SK-N-SH (cell line): ENCODE results near the gene RANGAP1. TPM values are rescaled to one million over a fixed set of nuclear protein-coding genes. Genes with fewer than 3 reads are reported as not detected.

ENCODE experiments used
- CTCF ChIA-PET: fragments of 300-600, 350-600 bp; formaldehyde crosslinking; extraction: SDS; loops from one replicate; lab custom pipeline; 2021; lab: Yijun Ruan, JAX
- POLR2A ChIA-PET: fragments of 350-600 bp; sonication (Branson Sonifier 250); formaldehyde crosslinking; extraction: SDS; loops from one replicate; lab custom pipeline; 2020; ENCODE audit warnings: antibody characterized with exemption, inconsistent platforms; lab: Yijun Ruan, JAX
- DNase-seq: peaks from one replicate; pipeline ENCODE4 v3.0.0; 2012
- H2AFZ ChIP-seq: fragments of 200-600 bp; sonication (generic); 2 replicates; pipeline ENCODE4 v1.8.1; 2016; ENCODE audit warnings: antibody characterized with exemption, mild to moderate bottlenecking, low read depth
- H3F3A ChIP-seq: fragments of 200-600 bp; sonication (generic); replicated peaks from 2 replicates; pipeline ENCODE3; 2016; ENCODE audit warnings: antibody characterized with exemption, mild to moderate bottlenecking; ENCODE audit not compliant: insufficient read depth
- H3K27ac ChIP-seq, 2 experiments: fragments of 200-500 bp in 1 of 2; fragments of 200-600 bp in 1 of 2; sonication (Bioruptor generic) in 1 of 2; sonication (generic), shearing (Covaris generic) in 1 of 2; 2 replicates each; pipeline versions ENCODE4 v1.5.1 to v1.6.1; 2014 to 2016; ENCODE audit warnings: low read depth in 2 of 2, inconsistent platforms in 1 of 2, low read length in 1 of 2, mild to moderate bottlenecking in 1 of 2, mixed read lengths in 1 of 2
- H3K27me3 ChIP-seq: fragments of 200-600 bp; sonication (generic), shearing (Covaris generic); 2 replicates; pipeline ENCODE4 v1.6.1; 2016; ENCODE audit warnings: mixed run types; ENCODE audit not compliant: insufficient read depth
- H3K36me3 ChIP-seq, 2 experiments: fragments of 200-500 bp in 1 of 2; fragments of 200-600 bp in 1 of 2; sonication (Bioruptor generic) in 1 of 2; sonication (generic) in 1 of 2; replicated peaks in 1 of 2; 2 replicates each; pipeline versions ENCODE3 to v1.5.1; 2014 to 2016; ENCODE audit warnings: low read length in 1 of 2, mild to moderate bottlenecking in 1 of 2; ENCODE audit not compliant: insufficient read depth in 2 of 2, control insufficient read depth in 1 of 2
- H3K4me1 ChIP-seq, 2 experiments: fragments of 200-500 bp in 1 of 2; fragments of 200-600 bp in 1 of 2; sonication (Bioruptor generic) in 1 of 2; sonication (generic), shearing (Covaris generic) in 1 of 2; 2 replicates each; pipeline versions ENCODE4 v1.5.1 to v1.6.1; 2014 to 2016; ENCODE audit warnings: low read depth in 1 of 2, low read length in 1 of 2, mixed run types in 1 of 2; ENCODE audit not compliant: insufficient read depth in 2 of 2, control insufficient read depth in 1 of 2
- H3K4me2 ChIP-seq: fragments of 200-600 bp; sonication (generic), shearing (Covaris generic); 2 replicates; pipeline ENCODE4 v1.6.1; 2017; ENCODE audit warnings: mixed run types
- H3K4me3 ChIP-seq, 2 experiments: fragments of 200-500 bp in 1 of 2; fragments of 200-600 bp in 1 of 2; sonication (Bioruptor generic) in 1 of 2; sonication (generic), shearing (Covaris generic) in 1 of 2; 2 replicates each; pipeline versions ENCODE4 v1.5.1 to v1.8.1; 2014 to 2016; ENCODE audit warnings: low read depth in 2 of 2, inconsistent platforms in 1 of 2, low read length in 1 of 2, mild to moderate bottlenecking in 1 of 2, mixed read lengths in 1 of 2, moderate library complexity in 1 of 2
- H3K79me2 ChIP-seq: fragments of 200-600 bp; sonication (generic); 2 replicates; pipeline ENCODE4 v1.8.1; 2017; ENCODE audit warnings: mild to moderate bottlenecking; ENCODE audit not compliant: insufficient read depth
- H3K9ac ChIP-seq: fragments of 200-600 bp; sonication (generic); 2 replicates; pipeline ENCODE4 v1.6.1; 2017; ENCODE audit warnings: mixed run types
- H3K9me2 ChIP-seq: fragments of 200-600 bp; sonication (generic); 2 replicates; pipeline ENCODE4 v1.6.1; 2017; ENCODE audit warnings: mixed run types
- H3K9me3 ChIP-seq: fragments of 200-600 bp; sonication (generic); 2 replicates; pipeline ENCODE4 v1.6.1; 2017; ENCODE audit warnings: mixed run types, mild to moderate bottlenecking, moderate library complexity
- H4K20me1 ChIP-seq: fragments of 200-600 bp; sonication (generic); 2 replicates; pipeline ENCODE4 v1.6.1; 2017; ENCODE audit warnings: mild to moderate bottlenecking, mixed run types; ENCODE audit not compliant: insufficient read depth
- CHD2 ChIP-seq: fragments of 150-350 bp; IDR thresholded peaks from 2 replicates; pipeline ENCODE4 v1.6.1; 2018; ENCODE audit warnings: low read length; ENCODE audit not compliant: partially characterized antibody
- FOXJ3 ChIP-seq: sonication (generic); formaldehyde crosslinking; IDR thresholded peaks from 2 replicates; pipeline ENCODE4 v1.5.1; 2020; ENCODE audit warnings: mild to moderate bottlenecking, missing genetic modification reagents
- GABPA ChIP-seq: IDR thresholded peaks from 2 replicates; pipeline ENCODE4 v1.4.0; 2012; ENCODE audit warnings: low read depth, mild to moderate bottlenecking
- GATA2 ChIP-seq: sonication (generic); formaldehyde crosslinking; IDR thresholded peaks from 2 replicates; pipeline ENCODE4 v1.5.0; 2020; ENCODE audit warnings: mild to moderate bottlenecking, missing genetic modification reagents
- JUND ChIP-seq: IDR thresholded peaks from 2 replicates; pipeline ENCODE4 v1.4.0; 2012
- NFIC ChIP-seq: IDR thresholded peaks from 2 replicates; pipeline ENCODE4 v1.4.0; 2012; ENCODE audit warnings: borderline replicate concordance
- NRF1 ChIP-seq: IDR thresholded peaks from 2 replicates; pipeline ENCODE4 v1.6.1; 2012; ENCODE audit warnings: low read depth, mild to moderate bottlenecking, low read length
- POLR2AphosphoS5 ChIP-seq: IDR thresholded peaks from 2 replicates; pipeline ENCODE4 v1.6.1; 2012; ENCODE audit warnings: low read depth, low read length
- RAD21 ChIP-seq: IDR thresholded peaks from 2 replicates; pipeline ENCODE4 v1.6.1; 2012; ENCODE audit warnings: mild to moderate bottlenecking, low read length
- TEAD4 ChIP-seq: IDR thresholded peaks from 2 replicates; pipeline ENCODE4 v1.4.0; 2012; ENCODE audit warnings: mild to moderate bottlenecking, borderline replicate concordance; ENCODE audit not compliant: insufficient read depth
- YY1 ChIP-seq: IDR thresholded peaks from 2 replicates; pipeline ENCODE4 v1.4.0; 2012; ENCODE audit warnings: low read depth, mild to moderate bottlenecking
- WGBS: methylation state at CpG from one replicate; pipeline ENCODE4 v1.1.6; 2017; ENCODE audit warnings: low lambda C conversion rate; 5-methylcytosine and 5-hydroxymethylcytosine counted together
- polyA plus RNA-seq, 3 experiments: library from polyadenylated mRNA; depleted of rRNA; stranded (reverse); fragments of >200 nt; gene quantifications; 2 replicates each; pipeline ENCODE4 v1.2.3, GENCODE V29; 2012
- TF ChIP-seq, protein P1 (sequence below): IDR thresholded peaks from 2 replicates; pipeline ENCODE4 v1.4.0; 2012; ENCODE audit warnings: low read depth, borderline replicate concordance
- TF ChIP-seq, protein P2 (sequence below): fragments of 200-600 bp; sonication (generic); IDR thresholded peaks from 2 replicates; pipeline ENCODE4 v1.6.1; 2017; ENCODE audit warnings: antibody characterized with exemption, mild to moderate bottlenecking, moderate library complexity
- TF ChIP-seq, protein P3 (sequence below): fragments of 150-350 bp; IDR thresholded peaks from 2 replicates; pipeline ENCODE4 v1.6.1; 2017; ENCODE audit warnings: antibody characterized with exemption, low read length, low read depth, borderline replicate concordance

The RANGAP1 gene
- polyA plus RNA-seq, 1 of the 3 experiments (the other 2 are of a cell fraction): 67.1 TPM

DNA sequence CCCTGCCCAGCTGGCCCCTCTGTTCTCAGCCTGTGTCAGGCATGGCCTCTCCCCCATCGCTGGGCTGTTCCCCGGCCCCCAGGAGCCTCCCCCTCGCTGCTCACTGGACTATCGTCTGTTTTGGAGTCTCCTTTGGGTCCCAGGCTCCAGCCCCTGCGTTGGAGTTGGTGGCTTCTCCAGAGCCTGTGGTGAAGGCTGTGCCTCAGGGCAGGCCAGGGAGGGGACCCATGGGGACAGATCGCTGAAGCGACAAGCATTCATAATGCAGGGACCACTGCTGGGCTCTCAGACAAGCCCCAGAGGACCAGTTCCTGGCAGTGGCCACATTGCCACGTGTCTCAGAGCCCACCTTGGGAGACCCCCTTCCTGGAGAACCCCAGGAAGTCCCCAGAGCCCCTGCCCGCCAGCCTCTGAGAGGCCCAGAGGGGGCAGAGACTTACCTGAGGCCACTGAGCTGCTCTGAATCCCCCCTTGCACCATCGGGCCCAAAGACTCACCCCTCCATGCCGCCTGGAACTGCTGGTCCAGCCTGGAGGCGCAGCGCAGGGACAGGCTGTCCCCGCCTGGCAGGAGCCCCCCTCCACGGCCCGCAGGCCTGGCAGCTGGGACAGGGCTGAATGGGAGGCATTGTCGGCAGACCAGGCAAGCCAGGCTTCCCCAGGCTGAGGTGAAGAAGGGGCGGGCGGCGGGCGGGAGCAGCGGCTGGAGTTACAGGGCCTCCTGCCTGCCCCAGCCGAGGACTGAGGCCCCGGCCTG is 45.4 kb downstream of the RANGAP1 start, which contains the start of gene CHADL:
TSS of gene CHADL (minus strand) at position 555 of the 756 bp plus-strand sequence. CDS start at position 505, 50 bp downstream.
- no peaks in the 10 kb centered on the region; a peak in 1 of 4 replicates for H3K4me1 ChIP-seq
- peak; percentile 72 for DNase-seq
- ChIA-PET POLR2A (interaction anchor here (0.5 kb wide), 1 partner anchor 250 kb away, joined by 4 read pairs; no protein-coding TSS in a partner anchor), CTCF (no interaction called here)
- TF ChIP-seq YY1: no peak
- TF ChIP-seq, protein P1, sequence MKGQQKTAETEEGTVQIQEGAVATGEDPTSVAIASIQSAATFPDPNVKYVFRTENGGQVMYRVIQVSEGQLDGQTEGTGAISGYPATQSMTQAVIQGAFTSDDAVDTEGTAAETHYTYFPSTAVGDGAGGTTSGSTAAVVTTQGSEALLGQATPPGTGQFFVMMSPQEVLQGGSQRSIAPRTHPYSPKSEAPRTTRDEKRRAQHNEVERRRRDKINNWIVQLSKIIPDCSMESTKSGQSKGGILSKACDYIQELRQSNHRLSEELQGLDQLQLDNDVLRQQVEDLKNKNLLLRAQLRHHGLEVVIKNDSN: no peak
- TF ChIP-seq, protein P2, sequence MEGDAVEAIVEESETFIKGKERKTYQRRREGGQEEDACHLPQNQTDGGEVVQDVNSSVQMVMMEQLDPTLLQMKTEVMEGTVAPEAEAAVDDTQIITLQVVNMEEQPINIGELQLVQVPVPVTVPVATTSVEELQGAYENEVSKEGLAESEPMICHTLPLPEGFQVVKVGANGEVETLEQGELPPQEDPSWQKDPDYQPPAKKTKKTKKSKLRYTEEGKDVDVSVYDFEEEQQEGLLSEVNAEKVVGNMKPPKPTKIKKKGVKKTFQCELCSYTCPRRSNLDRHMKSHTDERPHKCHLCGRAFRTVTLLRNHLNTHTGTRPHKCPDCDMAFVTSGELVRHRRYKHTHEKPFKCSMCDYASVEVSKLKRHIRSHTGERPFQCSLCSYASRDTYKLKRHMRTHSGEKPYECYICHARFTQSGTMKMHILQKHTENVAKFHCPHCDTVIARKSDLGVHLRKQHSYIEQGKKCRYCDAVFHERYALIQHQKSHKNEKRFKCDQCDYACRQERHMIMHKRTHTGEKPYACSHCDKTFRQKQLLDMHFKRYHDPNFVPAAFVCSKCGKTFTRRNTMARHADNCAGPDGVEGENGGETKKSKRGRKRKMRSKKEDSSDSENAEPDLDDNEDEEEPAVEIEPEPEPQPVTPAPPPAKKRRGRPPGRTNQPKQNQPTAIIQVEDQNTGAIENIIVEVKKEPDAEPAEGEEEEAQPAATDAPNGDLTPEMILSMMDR: no peak
- TF ChIP-seq POLR2AphosphoS5: no peak
- TF ChIP-seq GATA2 (CRISPR knock-in tag): no peak
- H3K9me2 ChIP-seq: no peaks in the 10 kb centered on the region
- H4K20me1 ChIP-seq: no peaks in the 10 kb centered on the region
- no peaks in the 10 kb centered on the region for H3K9me3 ChIP-seq
- no peak within 1 kb of the TSS for H2AFZ ChIP-seq
- H3K4me3 ChIP-seq: no peak within 1 kb of the TSS
- no peaks in the 10 kb centered on the region for H3K36me3 ChIP-seq
- H3K27ac ChIP-seq: no peak within 1 kb of the TSS
- no peak within 1 kb of the TSS for H3K9ac ChIP-seq
- WGBS: 52% methylated on average over 2 of the region's 24 CpGs
- H3K4me2 ChIP-seq: no peak within 1 kb of the TSS
- no peaks in the 10 kb centered on the region for H3K27me3 ChIP-seq
- H3K79me2 ChIP-seq: no peaks in the 10 kb centered on the region
- H3F3A ChIP-seq: no peaks in the 10 kb centered on the region

DNA sequence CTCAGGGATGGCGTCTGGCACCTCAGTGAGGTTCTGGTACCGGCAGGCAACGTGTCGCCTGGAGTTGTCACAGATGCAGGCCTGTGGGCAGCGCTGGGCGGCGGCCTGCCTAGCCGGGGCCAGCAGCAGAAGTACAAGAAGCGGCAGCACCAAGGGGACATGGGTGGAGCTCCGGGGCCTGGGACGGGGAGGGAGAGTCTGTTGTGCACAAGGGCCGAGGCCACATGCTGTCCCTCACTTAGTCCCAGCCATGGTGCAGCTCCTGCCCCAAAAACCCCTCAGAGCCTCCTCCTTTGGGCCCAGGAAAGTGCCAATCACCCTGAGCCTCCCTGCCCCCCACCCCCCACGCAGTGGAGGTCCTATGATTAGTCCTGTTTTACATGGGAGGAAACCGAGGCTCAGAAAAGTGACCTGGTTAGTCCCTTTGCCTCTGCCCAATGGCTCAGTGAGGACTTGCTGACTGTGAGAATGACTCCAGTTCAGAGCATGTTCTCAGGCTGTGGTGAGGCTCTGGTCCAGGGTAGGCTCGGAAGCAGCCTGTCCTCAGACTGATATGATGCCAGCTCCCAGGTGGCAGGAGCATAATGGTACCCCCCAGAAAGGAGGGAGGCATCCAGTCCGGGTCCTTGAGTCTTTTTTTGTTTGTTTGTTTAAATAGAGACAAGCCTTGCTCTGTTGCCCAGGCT is 46.4 kb downstream of the RANGAP1 start:
- DNase-seq: no peak
- ChIA-PET POLR2A (no interaction called here), CTCF (no interaction called here)
- Histone ChIP-seq H3K27me3 (no peaks in the 10 kb centered on the region), H3K79me2 (no peaks in the 10 kb centered on the region), H2AFZ (no peak overlapping the region), H3K4me1 (no peaks in the 10 kb centered on the region; a peak in 1 of 4 replicates), H3F3A (no peaks in the 10 kb centered on the region), H3K4me3 (no peak overlapping the region), H3K36me3 (no peaks in the 10 kb centered on the region), H4K20me1 (no peaks in the 10 kb centered on the region), H3K9me2 (no peaks in the 10 kb centered on the region), H3K9me3 (no peaks in the 10 kb centered on the region), H3K27ac (no peak overlapping the region), H3K9ac (no peak overlapping the region), H3K4me2 (no peak overlapping the region)
- 91% methylated on average over 6 of the region's 16 CpGs for WGBS
- TF ChIP-seq CHD2: no peak
- TF ChIP-seq NRF1: no peak
- TF ChIP-seq RAD21: no peak
- TF ChIP-seq TEAD4: no peak
- TF ChIP-seq JUND: no peak
- TF ChIP-seq FOXJ3: no peak
- TF ChIP-seq NFIC: no peak
- TF ChIP-seq POLR2AphosphoS5: no peak
- TF ChIP-seq, protein P1: no peak
- TF ChIP-seq, protein P3, sequence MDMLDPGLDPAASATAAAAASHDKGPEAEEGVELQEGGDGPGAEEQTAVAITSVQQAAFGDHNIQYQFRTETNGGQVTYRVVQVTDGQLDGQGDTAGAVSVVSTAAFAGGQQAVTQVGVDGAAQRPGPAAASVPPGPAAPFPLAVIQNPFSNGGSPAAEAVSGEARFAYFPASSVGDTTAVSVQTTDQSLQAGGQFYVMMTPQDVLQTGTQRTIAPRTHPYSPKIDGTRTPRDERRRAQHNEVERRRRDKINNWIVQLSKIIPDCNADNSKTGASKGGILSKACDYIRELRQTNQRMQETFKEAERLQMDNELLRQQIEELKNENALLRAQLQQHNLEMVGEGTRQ: no peak
- TF ChIP-seq GABPA: no peak
